ENCODE data around the gene PAK5.

GRCh38 chr20:9629831-9630230, 209.0 kb downstream of the PAK5 start:
- TF ChIP-seq, protein P1, sequence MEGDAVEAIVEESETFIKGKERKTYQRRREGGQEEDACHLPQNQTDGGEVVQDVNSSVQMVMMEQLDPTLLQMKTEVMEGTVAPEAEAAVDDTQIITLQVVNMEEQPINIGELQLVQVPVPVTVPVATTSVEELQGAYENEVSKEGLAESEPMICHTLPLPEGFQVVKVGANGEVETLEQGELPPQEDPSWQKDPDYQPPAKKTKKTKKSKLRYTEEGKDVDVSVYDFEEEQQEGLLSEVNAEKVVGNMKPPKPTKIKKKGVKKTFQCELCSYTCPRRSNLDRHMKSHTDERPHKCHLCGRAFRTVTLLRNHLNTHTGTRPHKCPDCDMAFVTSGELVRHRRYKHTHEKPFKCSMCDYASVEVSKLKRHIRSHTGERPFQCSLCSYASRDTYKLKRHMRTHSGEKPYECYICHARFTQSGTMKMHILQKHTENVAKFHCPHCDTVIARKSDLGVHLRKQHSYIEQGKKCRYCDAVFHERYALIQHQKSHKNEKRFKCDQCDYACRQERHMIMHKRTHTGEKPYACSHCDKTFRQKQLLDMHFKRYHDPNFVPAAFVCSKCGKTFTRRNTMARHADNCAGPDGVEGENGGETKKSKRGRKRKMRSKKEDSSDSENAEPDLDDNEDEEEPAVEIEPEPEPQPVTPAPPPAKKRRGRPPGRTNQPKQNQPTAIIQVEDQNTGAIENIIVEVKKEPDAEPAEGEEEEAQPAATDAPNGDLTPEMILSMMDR (IDR thresholded peaks at IDR 0.05), result no peak
- TF ChIP-seq POLR2A (IDR thresholded peaks at IDR 0.05), result no peak
